K562 treated with DMSO at 1 percent for 12 hours (cell line): ENCODE data around the gene KCNB1. TPM values are rescaled to one million over a fixed set of nuclear protein-coding genes. Genes with fewer than 3 reads are reported as not detected.

Experiments
- total RNA-seq: library from RNA; unstranded; fragments of 300-600 nt; gene quantifications from 2 replicates; pipeline ENCODE4 v1.2.3, GENCODE V29; 2022; ENCODE audit not compliant: insufficient read depth

KCNB1 gene
- 0.14 TPM in 1 of 2 replicates, not detected in the other for total RNA-seq

DNA sequence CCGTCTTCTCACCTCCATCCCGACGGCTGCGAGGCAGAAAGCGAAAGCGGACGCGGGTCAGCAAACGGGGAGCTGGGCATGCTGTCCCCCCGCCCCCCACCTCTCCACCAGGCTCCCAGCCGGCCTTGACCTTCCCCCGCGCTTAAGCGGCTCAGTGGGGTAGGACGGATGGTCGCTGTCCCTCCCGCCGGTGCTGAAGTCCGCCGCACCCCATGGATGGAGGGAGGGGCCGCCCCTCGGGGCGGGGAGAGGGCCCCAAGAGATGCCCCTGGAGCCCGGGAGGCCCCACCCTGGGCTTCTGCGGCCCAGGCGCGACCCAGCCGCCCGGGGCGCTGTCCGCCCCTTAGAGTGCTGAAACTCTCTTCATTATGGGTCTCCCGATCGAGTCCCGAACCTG is at the start of gene KCNB1:
TSS of gene KCNB1 (minus strand) at position 48 of the 397 bp plus-strand sequence. CDS start 188 bp downstream, outside the sequence.

Other genes starting within 250 kb of the KCNB1 start
- gene ZNFX1, start 204.6 kb downstream of the KCNB1 start, total RNA-seq, result 2.7 and 8.8 TPM in 2 replicates
- not detected in 2 replicates for gene PTGIS, start 85.5 kb upstream of the KCNB1 start, total RNA-seq
- 5.8 and 19.0 TPM in 2 replicates for gene B4GALT5, start 231.2 kb upstream of the KCNB1 start, total RNA-seq